NB4 (cell line): ENCODE results near the gene GSS.

Experiments
- DNase-seq: peaks from one replicate; pipeline ENCODE4 v3.0.0; 2010; ENCODE audit warnings: low read depth
- H3K4me3 ChIP-seq: one replicate; pipeline ENCODE4 v1.5.1; 2011; ENCODE audit warnings: mild to moderate bottlenecking, low read depth, low read length, moderate library complexity
- CTCF ChIP-seq: IDR thresholded peaks from one replicate; pipeline ENCODE4 v1.5.1; 2012; ENCODE audit warnings: low read depth, low read length
- MAX ChIP-seq: IDR thresholded peaks from 2 replicates; pipeline ENCODE4 v1.6.1; 2011; ENCODE audit warnings: low read depth, low read length
- MYC ChIP-seq: IDR thresholded peaks from 2 replicates; pipeline ENCODE4 v1.6.1; 2011; ENCODE audit warnings: low read depth, low read length
- POLR2A ChIP-seq: IDR thresholded peaks from 2 replicates; pipeline ENCODE4 v1.6.1; 2011; ENCODE audit warnings: mild to moderate bottlenecking; ENCODE audit not compliant: insufficient read length; ENCODE audit errors: extremely low read depth

Gene GSS

GRCh38 chr20:34955231-34956040 lies at the start of gene GSS, which contains the start of gene MYH7B:
TSS of gene GSS (minus strand) at chr20:34955806. CDS start at chr20:34951852, 3,954 bp downstream.
TSS of gene MYH7B (plus strand) at chr20:34955868. CDS start at chr20:34978006, 22,138 bp downstream.
- peak; percentile 90 for TF ChIP-seq POLR2A
- peak; percentile 25; the same call in 1 of the 2 replicates for TF ChIP-seq MAX
- TF ChIP-seq MYC = no peak
- peak; percentile 49 for TF ChIP-seq CTCF
- DNase-seq = peak; percentile 99
- H3K4me3 ChIP-seq = peak within 1 kb of the TSS; percentile 88

- H3K4me3 ChIP-seq = no peak overlapping the region
- DNase-seq = no peak
- TF ChIP-seq MYC = no peak
Measured at GRCh38 chr20:35004749-35005462, 49.3 kb upstream of the GSS start.

GRCh38 chr20:35004051-35004725 lies 48.6 kb upstream of the GSS start:
- TF ChIP-seq POLR2A (no peak), MAX (no peak)
- no peak overlapping the region for H3K4me3 ChIP-seq
- DNase-seq = no peak

- TF ChIP-seq MYC (no peak), POLR2A (no peak), MAX (no peak), CTCF (no peak)
- H3K4me3 ChIP-seq = no peak overlapping the region
- no peak for DNase-seq
Measured at GRCh38 chr20:35003211-35004031, 47.8 kb upstream of the GSS start.

GRCh38 chr20:35002426-35003210 lies 47.0 kb upstream of the GSS start:
- DNase-seq = no peak
- no peak for TF ChIP-seq MAX
- no peak for TF ChIP-seq POLR2A
- peak; percentile 0 for TF ChIP-seq CTCF
- no peak for TF ChIP-seq MYC

More at GRCh38 chr20:35002426-35003210, 47.0 kb upstream of the GSS start:
- no peak overlapping the region for H3K4me3 ChIP-seq
